H1 (cell line): ENCODE results near the gene SIX5. TPM values are rescaled to one million over a fixed set of nuclear protein-coding genes. Genes with fewer than 3 reads are reported as not detected.

Experiments
- CTCF ChIA-PET: fragments of 300-600 bp; sonication (Branson Sonifier 250); formaldehyde crosslinking; loops from one replicate; lab custom pipeline; 2021; ENCODE audit not compliant: partially characterized antibody; lab: Charles Lee
- POLR2A ChIA-PET: fragments of 300-600 bp; sonication (Branson Sonifier 250); formaldehyde crosslinking; loops from one replicate; lab custom pipeline; 2021; ENCODE audit warnings: inconsistent platforms; ENCODE audit not compliant: partially characterized antibody; lab: Charles Lee
- DNase-seq, 2 experiments: peaks; one replicate each; pipeline versions ENCODE4 v3.0.0 to v3.0.0-alpha.2; 2010 to 2022; ENCODE audit warnings: low spot score in 2 of 2, low read depth in 1 of 2, mixed read lengths in 1 of 2
- FAIRE-seq: peaks from 2 replicates; lab custom pipeline; 2011; peaks lifted over from hg19 to GRCh38; lab: Jason Lieb, UNC
- H2AFZ ChIP-seq: 2 replicates; pipeline ENCODE4 v1.8.1; 2012; ENCODE audit warnings: low read length, inconsistent platforms
- H2AK5ac ChIP-seq: 2 replicates; pipeline ENCODE4 v1.6.1; 2013; ENCODE audit warnings: low read depth, low read length
- H2BK120ac ChIP-seq: replicated peaks from 2 replicates; pipeline ENCODE3; 2013; ENCODE audit warnings: low read depth, low read length, inconsistent platforms
- H2BK12ac ChIP-seq: 2 replicates; pipeline ENCODE4 v1.6.1; 2013; ENCODE audit warnings: low read depth, low read length
- H2BK15ac ChIP-seq: 2 replicates; pipeline ENCODE4 v1.6.1; 2013; ENCODE audit warnings: low read length
- H2BK20ac ChIP-seq: 2 replicates; pipeline ENCODE4 v1.6.1; 2013; ENCODE audit warnings: low read length
- H2BK5ac ChIP-seq: 2 replicates; pipeline ENCODE4 v1.6.1; 2013; ENCODE audit warnings: low read depth, low read length
- H3K14ac ChIP-seq: 2 replicates; pipeline ENCODE4 v1.6.1; 2013; ENCODE audit warnings: inconsistent platforms; ENCODE audit not compliant: insufficient read length
- H3K18ac ChIP-seq: 2 replicates; pipeline ENCODE4 v1.6.1; 2013; ENCODE audit warnings: low read length; ENCODE audit errors: extremely low read depth
- H3K23ac ChIP-seq: 2 replicates; pipeline ENCODE4 v1.6.1; 2013; ENCODE audit warnings: inconsistent platforms; ENCODE audit not compliant: insufficient read length
- H3K23me2 ChIP-seq: 2 replicates; pipeline ENCODE4 v1.6.1; 2013; ENCODE audit warnings: low read depth, low read length
- H3K27ac ChIP-seq: 2 replicates; pipeline ENCODE4 v1.6.1; 2011; ENCODE audit warnings: low read depth, low read length, inconsistent platforms
- H3K27me3 ChIP-seq, 4 experiments: replicated peaks in 1 of 4; 1 replicate in 1 of 4; 2 replicates in 3 of 4; pipeline versions ENCODE4 v1.6.1 to v1.8.1; 2011 to 2013; ENCODE audit warnings: low read length in 3 of 4, mild to moderate bottlenecking in 3 of 4, inconsistent platforms in 2 of 4, mixed read lengths in 2 of 4, moderate library complexity in 1 of 4; ENCODE audit not compliant: control insufficient read depth in 3 of 4, insufficient read depth in 3 of 4; ENCODE audit errors: extremely low read depth in 1 of 4
- H3K36me3 ChIP-seq, 4 experiments: 2 replicates each; pipeline versions ENCODE4 v1.6.1 to v1.8.1; 2011 to 2013; ENCODE audit warnings: mild to moderate bottlenecking in 4 of 4, low read length in 3 of 4, moderate library complexity in 2 of 4, control low read depth in 1 of 4, inconsistent platforms in 1 of 4; ENCODE audit not compliant: insufficient read depth in 4 of 4, control insufficient read depth in 2 of 4
- H3K4ac ChIP-seq: replicated peaks from 2 replicates; pipeline ENCODE3; 2013; ENCODE audit warnings: low read length, low read depth, mixed read lengths, inconsistent platforms; ENCODE audit not compliant: insufficient read length
- H3K4me1 ChIP-seq, 4 experiments: replicated peaks in 1 of 4; 1 replicate in 1 of 4; 2 replicates in 3 of 4; pipeline versions ENCODE4 v1.6.1 to v1.8.1; 2011 to 2013; ENCODE audit warnings: low read length in 3 of 4, inconsistent platforms in 2 of 4, mixed read lengths in 1 of 4; ENCODE audit not compliant: insufficient read depth in 4 of 4, control insufficient read depth in 3 of 4
- H3K4me2 ChIP-seq, 2 experiments: 2 replicates each; pipeline versions ENCODE4 v1.6.1 to v1.8.1; 2011 to 2013; ENCODE audit warnings: low read depth in 2 of 2, low read length in 2 of 2, control low read depth in 1 of 2, inconsistent platforms in 1 of 2, mild to moderate bottlenecking in 1 of 2; ENCODE audit not compliant: insufficient read depth in 1 of 2
- H3K4me3 ChIP-seq, 4 experiments: fragments of 200-600, 300-600 bp in 1 of 4; sonication (generic), shearing (Covaris generic), sonication (Bioruptor Twin) in 1 of 4; 2 replicates each; pipeline versions ENCODE4 v1.5.1 to v1.8.1; 2011 to 2016; ENCODE audit warnings: low read length in 4 of 4, low read depth in 3 of 4, control low read depth in 2 of 4, inconsistent platforms in 2 of 4, mild to moderate bottlenecking in 2 of 4, mixed read lengths in 1 of 4, moderate library complexity in 1 of 4; ENCODE audit not compliant: insufficient read depth in 2 of 4; ENCODE audit errors: extremely low read depth in 1 of 4
- H3K56ac ChIP-seq: replicated peaks from 2 replicates; pipeline ENCODE3; 2013; ENCODE audit warnings: low read depth, mild to moderate bottlenecking, mixed read lengths, low read length, inconsistent platforms; ENCODE audit not compliant: insufficient read length
- H3K79me1 ChIP-seq: 2 replicates; pipeline ENCODE4 v1.6.1; 2013; ENCODE audit warnings: low read depth, low read length, control low read depth
- H3K79me2 ChIP-seq, 2 experiments: 2 replicates each; pipeline versions ENCODE4 v1.6.1 to v1.8.1; 2012 to 2013; ENCODE audit warnings: low read length in 2 of 2, mild to moderate bottlenecking in 2 of 2, inconsistent platforms in 1 of 2; ENCODE audit not compliant: insufficient read depth in 2 of 2, control insufficient read depth in 1 of 2
- H3K9ac ChIP-seq, 4 experiments: replicated peaks in 1 of 4; 1 replicate in 1 of 4; 2 replicates in 3 of 4; pipeline versions ENCODE4 v1.6.1 to v1.8.1; 2011 to 2013; ENCODE audit warnings: low read depth in 3 of 4, low read length in 3 of 4, control low read depth in 2 of 4, mild to moderate bottlenecking in 2 of 4, moderate library complexity in 2 of 4, inconsistent platforms in 1 of 4; ENCODE audit errors: extremely low read depth in 1 of 4
- H3K9me3 ChIP-seq, 2 experiments: 2 replicates each; pipeline versions ENCODE4 v1.6.1 to v1.8.1; 2012 to 2013; ENCODE audit warnings: mild to moderate bottlenecking in 2 of 2, moderate library complexity in 2 of 2, control low read depth in 1 of 2, inconsistent platforms in 1 of 2, low read depth in 1 of 2, low read length in 1 of 2, mixed read lengths in 1 of 2; ENCODE audit not compliant: insufficient read depth in 2 of 2
- H4K20me1 ChIP-seq, 2 experiments: replicated peaks in 1 of 2; 2 replicates each; pipeline versions ENCODE3 to v1.8.1; 2011 to 2013; ENCODE audit warnings: inconsistent platforms in 2 of 2, low read length in 2 of 2, mild to moderate bottlenecking in 1 of 2; ENCODE audit not compliant: insufficient read depth in 2 of 2, control insufficient read depth in 1 of 2
- H4K5ac ChIP-seq: 2 replicates; pipeline ENCODE4 v1.6.1; 2013; ENCODE audit warnings: low read length, low read depth, mixed read lengths, inconsistent platforms; ENCODE audit not compliant: insufficient read length
- H4K8ac ChIP-seq: 2 replicates; pipeline ENCODE4 v1.8.0; 2013; ENCODE audit warnings: mild to moderate bottlenecking, moderate library complexity, low read length, inconsistent platforms; ENCODE audit not compliant: insufficient read depth; ENCODE audit errors: extremely low read depth
- H4K91ac ChIP-seq: replicated peaks from 2 replicates; pipeline ENCODE3; 2013; ENCODE audit warnings: low read length, mixed read lengths, inconsistent platforms; ENCODE audit not compliant: insufficient read length
- SP4 ChIP-seq: IDR thresholded peaks from 2 replicates; pipeline ENCODE4 v1.6.1; 2012; ENCODE audit warnings: low read length, inconsistent platforms
- WGBS, 2 experiments: shearing (Covaris generic) in 1 of 2; methylation state at CpG; one replicate each; pipeline versions ENCODE4 v1.1.6 to v1.1.7; 2013 to 2015; ENCODE audit warnings: low lambda C conversion rate in 2 of 2, mixed read lengths in 2 of 2, inconsistent platforms in 1 of 2, low coverage in 1 of 2, missing lambda C conversion rate in 1 of 2; ENCODE audit not compliant: insufficient replicate concordance in 2 of 2, insufficient coverage in 1 of 2, insufficient read length in 1 of 2; ENCODE audit errors: extremely low coverage in 1 of 2, missing lambda C conversion rate in 1 of 2; 5-methylcytosine and 5-hydroxymethylcytosine counted together
- polyA plus RNA-seq, 7 experiments: library from polyadenylated mRNA; depleted of rRNA in 3 of 7; stranded (reverse) in 5 of 7; unstranded in 2 of 7; fragments of >200 nt in 5 of 7; fragments of 200-250 nt in 2 of 7; gene quantifications; 1 replicate in 5 of 7; 2 replicates in 1 of 7; 4 replicates in 1 of 7; pipeline versions ENCODE4 v1.2.1 to v1.2.3, GENCODE V29; 2011 to 2013; ENCODE audit warnings: missing spikeins in 2 of 7, mixed read lengths in 2 of 7
- total RNA-seq: library from RNA; stranded (reverse); fragmentation: NEBNext Ultra II Directional; extraction: Animal tissue kit (Norgen Biotek cat#: 25700); gene quantifications from 2 replicates; pipeline ENCODE4 v1.2.1, GENCODE V29; 2021
- TF ChIP-seq, protein P1 (sequence below), 3 experiments: IDR thresholded peaks; 1 replicate in 2 of 3; 2 replicates in 1 of 3; pipeline versions ENCODE4 v1.5.1 to v1.6.1; 2011; ENCODE audit warnings: low read length in 3 of 3, mild to moderate bottlenecking in 3 of 3, inconsistent platforms in 2 of 3, low read depth in 1 of 3, moderate library complexity in 1 of 3; ENCODE audit not compliant: insufficient read depth in 1 of 3; ENCODE audit errors: control extremely low read depth in 1 of 3

The SIX5 gene
- total and polyA plus RNA-seq, 2 of the 8 experiments (the other 6 are each of a cell fraction or from before 2014, with no cell fraction given): 20.9 to 24.2 TPM

DNA sequence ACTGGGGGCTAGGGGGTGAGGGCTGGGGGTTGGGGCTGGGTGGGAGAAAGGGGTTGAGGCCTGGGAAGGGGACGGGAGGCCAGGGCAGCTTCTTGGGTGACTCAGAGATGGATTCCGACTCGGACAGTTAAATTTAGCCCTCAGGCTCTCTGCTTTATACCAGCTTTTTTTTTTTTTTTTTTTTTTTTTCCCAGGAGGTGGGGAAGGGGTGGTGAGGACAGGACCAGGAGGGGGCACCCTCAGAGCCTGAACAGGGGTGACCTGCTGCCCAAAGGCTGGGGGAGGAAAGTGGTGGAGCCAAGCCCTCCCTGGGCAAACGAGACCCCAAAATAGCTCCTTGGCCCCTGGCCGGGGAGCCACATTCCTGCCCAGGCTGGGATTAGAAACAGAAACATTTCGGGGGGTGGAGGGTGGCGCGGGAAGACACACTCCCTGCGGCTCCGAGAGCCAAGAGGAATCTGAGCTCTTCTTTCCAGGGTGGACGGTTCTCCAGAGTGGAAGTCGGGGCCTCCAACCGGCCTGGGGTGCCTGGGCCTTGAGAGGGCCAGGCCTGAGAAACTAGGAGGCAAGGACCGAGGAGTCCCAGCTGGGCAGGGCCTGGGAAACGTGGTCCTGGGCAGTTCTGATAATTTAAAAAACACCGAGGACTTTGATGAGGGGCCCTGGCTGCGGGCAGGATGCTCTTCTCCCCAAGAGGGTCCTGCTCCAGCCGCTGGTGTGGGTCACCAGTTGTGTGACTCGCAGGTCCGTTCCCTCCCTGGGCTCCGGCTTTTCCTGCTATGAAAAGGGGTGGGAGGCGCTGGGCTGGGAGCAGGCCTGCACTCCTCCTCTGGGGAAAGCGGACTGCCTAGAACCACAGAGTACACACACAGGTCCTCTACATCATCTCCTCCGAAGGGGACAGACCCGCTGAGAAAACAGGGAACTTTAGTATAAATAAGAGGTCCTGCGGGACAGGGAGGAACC lies 14.1 kb upstream of the SIX5 start:
- Histone ChIP-seq H3K27me3 (peaks cover 0 to 6% (median 0%) of the 10 kb centered on the region in 4 experiments; a peak in 1 of 7 replicates), H4K8ac (no peak overlapping the region), H2BK5ac (no peak overlapping the region), H4K91ac (no peak overlapping the region), H3K79me2 (no peaks in the 10 kb centered on the region), H3K9ac (no peak overlapping the region), H2BK12ac (no peak overlapping the region), H3K18ac (no peak overlapping the region), H3K4me3 (no peak overlapping the region), H2BK20ac (no peak overlapping the region), H3K23ac (no peak overlapping the region), H2BK120ac (no peak overlapping the region), H3K4me1 (peaks cover 3 to 26% (median 15%) of the 10 kb centered on the region in 4 experiments), H3K9me3 (no peaks in the 10 kb centered on the region), H2BK15ac (no peak overlapping the region), H2AK5ac (no peak overlapping the region), H2AFZ (no peak overlapping the region), H3K4me2 (no peak overlapping the region), H3K14ac (no peak overlapping the region), H3K4ac (no peak overlapping the region), H3K23me2 (peaks cover 2% of the 10 kb centered on the region; the same call in 1 of the 2 replicates), H4K20me1 (peaks cover 11 to 24% of the 10 kb centered on the region in 2 experiments), H3K27ac (no peak overlapping the region), H3K36me3 (peaks cover 3 to 18% (median 9%) of the 10 kb centered on the region in 4 experiments; a peak in 6 of 8 replicates), H3K79me1 (0 out of 2 replicates have a peak, but pooled peaks cover 4% of the 10 kb centered on the region), H4K5ac (no peak overlapping the region), H3K56ac (no peak overlapping the region)
- DNase-seq: no peak
- CTCF ChIA-PET: interaction anchor here (0.7 to 5.1 kb wide), 14 partner anchors 8 to 243 kb away, joined by 3 to 45 read pairs (median 4); partner anchors contain the start of genes IRF2BP1 and SIX5
- POLR2A ChIA-PET: interaction anchor here (0.6 to 9.5 kb wide), 7 partner anchors 9 to 66 kb away, joined by 3 to 133 read pairs (median 7); partner anchors contain the start of genes DMWD and SIX5
- TF ChIP-seq, protein P1, sequence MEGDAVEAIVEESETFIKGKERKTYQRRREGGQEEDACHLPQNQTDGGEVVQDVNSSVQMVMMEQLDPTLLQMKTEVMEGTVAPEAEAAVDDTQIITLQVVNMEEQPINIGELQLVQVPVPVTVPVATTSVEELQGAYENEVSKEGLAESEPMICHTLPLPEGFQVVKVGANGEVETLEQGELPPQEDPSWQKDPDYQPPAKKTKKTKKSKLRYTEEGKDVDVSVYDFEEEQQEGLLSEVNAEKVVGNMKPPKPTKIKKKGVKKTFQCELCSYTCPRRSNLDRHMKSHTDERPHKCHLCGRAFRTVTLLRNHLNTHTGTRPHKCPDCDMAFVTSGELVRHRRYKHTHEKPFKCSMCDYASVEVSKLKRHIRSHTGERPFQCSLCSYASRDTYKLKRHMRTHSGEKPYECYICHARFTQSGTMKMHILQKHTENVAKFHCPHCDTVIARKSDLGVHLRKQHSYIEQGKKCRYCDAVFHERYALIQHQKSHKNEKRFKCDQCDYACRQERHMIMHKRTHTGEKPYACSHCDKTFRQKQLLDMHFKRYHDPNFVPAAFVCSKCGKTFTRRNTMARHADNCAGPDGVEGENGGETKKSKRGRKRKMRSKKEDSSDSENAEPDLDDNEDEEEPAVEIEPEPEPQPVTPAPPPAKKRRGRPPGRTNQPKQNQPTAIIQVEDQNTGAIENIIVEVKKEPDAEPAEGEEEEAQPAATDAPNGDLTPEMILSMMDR (IDR thresholded peaks at IDR 0.05; ENCODE audit: control extremely low read depth in 1 of 3, insufficient read depth in 1 of 3, low read depth in 1 of 3, low read length in 3 of 3): 0 out of 4 replicates have a peak, but pooled peaks of 1 of the 3 experiments have one; percentile 4
- TF ChIP-seq SP4: no peak
- 91% methylated on average over 18 of the region's 26 CpGs; no CpG with 5 or more reads in 1 of the 2 experiments for WGBS, 2 experiments
- FAIRE-seq: no peak
